Esophagus squamous epithelium (tissue), 5 donors: ENCODE results near the gene AP3B2. TPM values are rescaled to one million over a fixed set of nuclear protein-coding genes. Genes with fewer than 3 reads are reported as not detected.

ENCODE experiments used
- DNase-seq: peaks from one replicate; lab custom pipeline; 2025; lab: John Stamatoyannopoulos, UW
- H3K27ac ChIP-seq, 4 donors: fragments of 200-600 bp; sonication (generic); one replicate each; pipeline ENCODE4 v1.5.1; 2016 to 2019; ENCODE audit warnings: mild to moderate bottlenecking in 1 of 4
- H3K27me3 ChIP-seq, 4 donors: fragments of 200-600 bp; sonication (generic); 1 replicate in 3 of 4; 2 replicates in 1 of 4; pipeline versions ENCODE4 v1.5.1 to v1.6.0; 2017 to 2021; ENCODE audit warnings: antibody characterized with exemption in 1 of 4
- H3K36me3 ChIP-seq, 3 donors: fragments of 200-600 bp; sonication (generic); one replicate each; pipeline ENCODE4 v1.5.1; 2016 to 2019
- H3K4me1 ChIP-seq, 3 donors: fragments of 200-600 bp; sonication (generic); one replicate each; pipeline ENCODE4 v1.5.1; 2017 to 2019
- H3K4me3 ChIP-seq, 4 donors: fragments of 200-600 bp; sonication (generic); 1 replicate in 3 of 4; 2 replicates in 1 of 4; pipeline ENCODE4 v1.5.1; 2016 to 2019; ENCODE audit warnings: mild to moderate bottlenecking in 2 of 4, moderate library complexity in 1 of 4
- H3K9me3 ChIP-seq, 3 donors: fragments of 200-600 bp; sonication (generic); one replicate each; pipeline ENCODE4 v1.5.1; 2016 to 2019
- POLR2A ChIP-seq, 4 donors: fragments of 450-650 bp; IDR thresholded peaks; one replicate each; pipeline ENCODE4 v1.6.1; 2017; ENCODE audit warnings: antibody characterized with exemption in 4 of 4, mild to moderate bottlenecking in 4 of 4, moderate library complexity in 3 of 4
- whole genome bisulfite sequencing, 2 donors: methylation state at CpG; one replicate each; pipeline ENCODE4 v1.1.5; 2018; 5-methylcytosine and 5-hydroxymethylcytosine counted together
- intact Hi-C: fragments of 100-400 bp; cut with DNase I; formaldehyde crosslinking; loops from one replicate; pipeline ENCODE4 v1.15.0; 2022
- total RNA-seq, 4 donors: library from RNA; depleted of rRNA; stranded (reverse); fragments of >200 nt; gene quantifications; one replicate each; pipeline ENCODE4 v1.1.0, GENCODE V29; 2016
- TF ChIP-seq, protein P1 (sequence below), 6 experiments: fragments of 450-650 bp in 4 of 6; fragments of 200-600 bp in 2 of 6; sonication (generic) in 2 of 6; IDR thresholded peaks; one replicate each; pipeline ENCODE4 v1.5.1; 2016 to 2019; ENCODE audit warnings: antibody characterized with exemption in 6 of 6, mild to moderate bottlenecking in 4 of 6, moderate library complexity in 4 of 6
- donor health status: DM: yes; HTN: yes; CAD: no.

AP3B2 gene
- total RNA-seq, 4 donors from 2014 or later, result 0.62 to 3.2 (median 1.7) TPM; not detected in 1

DNA sequence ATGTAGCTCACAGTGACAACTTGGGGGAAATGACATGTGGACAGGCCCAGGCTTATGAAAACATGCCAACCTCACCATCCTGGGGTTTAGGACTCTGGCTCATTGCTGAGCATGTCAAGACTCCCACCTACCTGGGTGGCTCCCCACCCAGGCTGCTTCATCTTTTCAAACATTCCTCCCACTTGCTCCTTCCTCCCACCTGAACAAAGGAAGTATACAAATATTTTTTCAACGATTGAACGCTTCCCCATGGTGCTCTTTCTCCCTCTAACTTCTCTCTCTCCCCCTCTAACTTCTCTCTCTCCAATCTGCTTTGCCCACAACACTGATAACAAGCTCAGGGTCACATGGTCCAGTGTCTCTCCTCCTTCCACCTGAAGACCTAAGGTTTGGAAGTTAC, 34.8 kb downstream of the AP3B2 start:
- no peak overlapping the region for H3K4me3 ChIP-seq
- WGBS, 2 donors, result 34 to 62% methylated on average over 2 of the region's 2 CpGs
- no peak overlapping the region for H3K27ac ChIP-seq
- peaks cover 0 to 2% (median under 1%) of the 10 kb centered on the region in 3 donors for H3K4me1 ChIP-seq
- H3K27me3 ChIP-seq, result peaks cover 0 to 11% (median 0%) of the 10 kb centered on the region in 4 donors
- TF ChIP-seq, protein P1, sequence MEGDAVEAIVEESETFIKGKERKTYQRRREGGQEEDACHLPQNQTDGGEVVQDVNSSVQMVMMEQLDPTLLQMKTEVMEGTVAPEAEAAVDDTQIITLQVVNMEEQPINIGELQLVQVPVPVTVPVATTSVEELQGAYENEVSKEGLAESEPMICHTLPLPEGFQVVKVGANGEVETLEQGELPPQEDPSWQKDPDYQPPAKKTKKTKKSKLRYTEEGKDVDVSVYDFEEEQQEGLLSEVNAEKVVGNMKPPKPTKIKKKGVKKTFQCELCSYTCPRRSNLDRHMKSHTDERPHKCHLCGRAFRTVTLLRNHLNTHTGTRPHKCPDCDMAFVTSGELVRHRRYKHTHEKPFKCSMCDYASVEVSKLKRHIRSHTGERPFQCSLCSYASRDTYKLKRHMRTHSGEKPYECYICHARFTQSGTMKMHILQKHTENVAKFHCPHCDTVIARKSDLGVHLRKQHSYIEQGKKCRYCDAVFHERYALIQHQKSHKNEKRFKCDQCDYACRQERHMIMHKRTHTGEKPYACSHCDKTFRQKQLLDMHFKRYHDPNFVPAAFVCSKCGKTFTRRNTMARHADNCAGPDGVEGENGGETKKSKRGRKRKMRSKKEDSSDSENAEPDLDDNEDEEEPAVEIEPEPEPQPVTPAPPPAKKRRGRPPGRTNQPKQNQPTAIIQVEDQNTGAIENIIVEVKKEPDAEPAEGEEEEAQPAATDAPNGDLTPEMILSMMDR (IDR thresholded peaks at IDR 0.05), result no peak
- no peak for TF ChIP-seq POLR2A (IDR thresholded peaks at IDR 0.05)
- DNase-seq, result no peak
- H3K9me3 ChIP-seq, result no peaks in the 10 kb centered on the region
- H3K36me3 ChIP-seq, result no peaks in the 10 kb centered on the region
- intact Hi-C loops, result no loop called here

DNA sequence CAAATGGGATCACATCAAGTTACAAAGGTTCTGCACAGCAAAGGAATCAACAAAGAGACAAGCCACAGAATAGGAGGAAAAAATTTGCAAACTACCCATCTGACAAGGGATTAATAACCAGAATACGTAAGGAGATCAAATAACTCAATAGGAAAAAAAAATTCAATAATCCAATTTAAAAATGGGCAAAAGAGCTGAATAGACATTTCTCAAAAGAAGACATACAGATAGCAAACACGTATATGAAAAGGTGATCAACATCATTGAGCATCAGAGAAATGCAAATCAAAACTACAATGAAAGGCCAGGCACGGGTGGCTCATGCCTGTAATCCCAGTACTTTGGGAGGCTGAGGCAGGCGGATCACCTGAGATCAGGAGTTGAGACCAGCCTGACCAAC, 39.0 kb downstream of the AP3B2 start:
- no peak for TF ChIP-seq POLR2A (IDR thresholded peaks at IDR 0.05)
- TF ChIP-seq, protein P1 (IDR thresholded peaks at IDR 0.05), result no peak
- intact Hi-C loops, result no loop called here
- H3K4me1 ChIP-seq, result no peaks in the 10 kb centered on the region

DNA sequence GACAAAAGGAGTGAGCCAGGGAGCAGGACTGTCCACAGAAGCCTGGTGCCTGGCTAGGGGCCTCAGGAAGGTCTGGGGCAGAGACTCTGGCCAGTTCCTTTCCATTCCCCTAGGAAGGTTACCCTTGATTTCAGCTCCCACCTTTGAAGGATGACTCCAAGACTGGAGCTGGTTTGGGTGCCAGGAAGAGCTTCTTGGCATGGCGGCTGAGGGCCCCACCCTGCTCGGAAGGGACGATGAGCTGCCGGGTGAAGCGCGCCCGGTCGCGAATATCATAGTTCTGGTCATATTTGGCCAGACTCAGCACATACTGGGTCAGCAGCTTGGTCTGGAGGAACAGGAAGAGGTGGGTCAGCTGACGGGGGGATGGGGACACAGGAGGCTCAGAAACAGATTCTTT, 43.1 kb downstream of the AP3B2 start:
- TF ChIP-seq, protein P1 (IDR thresholded peaks at IDR 0.05), result no peak
- no peak for TF ChIP-seq POLR2A (IDR thresholded peaks at IDR 0.05)
- intact Hi-C loops, result no loop called here
- no peaks in the 10 kb centered on the region for H3K9me3 ChIP-seq
- no peak overlapping the region for H3K4me3 ChIP-seq
- no peaks in the 10 kb centered on the region for H3K36me3 ChIP-seq
- H3K4me1 ChIP-seq, result no peaks in the 10 kb centered on the region
- WGBS, 2 donors, result 90 to 94% methylated on average over 2 to 10 of the region's 10 CpGs
- no peak for DNase-seq
- no peak overlapping the region for H3K27ac ChIP-seq
- H3K27me3 ChIP-seq, result peaks cover 0 to 5% (median 0%) of the 10 kb centered on the region in 4 donors

More for the DNA sequence above, 39.0 kb downstream of the AP3B2 start:
- WGBS, 2 donors, result 82 to 89% methylated on average over 4 of the region's 4 CpGs
- Histone ChIP-seq H3K27me3 (no peaks in the 10 kb centered on the region), H3K9me3 (no peaks in the 10 kb centered on the region), H3K27ac (no peak overlapping the region), H3K36me3 (no peaks in the 10 kb centered on the region), H3K4me3 (no peak overlapping the region)
- DNase-seq, result no peak

DNA sequence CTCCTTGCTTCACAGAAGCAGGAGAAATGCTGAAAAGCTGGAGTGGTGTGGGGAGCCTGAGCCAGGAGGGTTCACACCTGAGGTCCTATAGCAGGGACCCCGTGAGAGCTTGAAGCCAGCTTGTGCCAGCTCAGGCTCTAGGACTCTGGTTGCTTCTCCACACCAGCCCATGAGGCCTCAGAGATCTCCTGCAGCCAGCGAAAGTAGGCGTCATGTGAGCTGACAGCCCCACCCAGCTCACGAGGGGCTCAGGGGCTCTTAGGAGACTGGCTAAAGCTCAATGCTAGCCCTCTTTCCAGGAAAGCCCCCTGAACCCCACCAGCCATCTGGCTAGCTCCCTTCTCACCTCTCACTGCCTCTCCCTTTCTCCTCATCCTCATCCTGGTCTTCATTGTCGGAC, 45.7 kb downstream of the AP3B2 start:
- H3K27me3 ChIP-seq, result peaks cover 0 to 5% (median 0%) of the 10 kb centered on the region in 4 donors
- intact Hi-C loops, result no loop called here
- no peak for DNase-seq
- H3K9me3 ChIP-seq, result no peaks in the 10 kb centered on the region
- TF ChIP-seq, protein P1 (IDR thresholded peaks at IDR 0.05), result no peak
- TF ChIP-seq POLR2A (IDR thresholded peaks at IDR 0.05), result no peak
- WGBS, 2 donors, result 69 to 88% methylated on average over 4 to 5 of the region's 5 CpGs
- H3K36me3 ChIP-seq, result no peaks in the 10 kb centered on the region
- H3K27ac ChIP-seq, result no peak overlapping the region
- no peaks in the 10 kb centered on the region for H3K4me1 ChIP-seq
- no peak overlapping the region for H3K4me3 ChIP-seq

DNA sequence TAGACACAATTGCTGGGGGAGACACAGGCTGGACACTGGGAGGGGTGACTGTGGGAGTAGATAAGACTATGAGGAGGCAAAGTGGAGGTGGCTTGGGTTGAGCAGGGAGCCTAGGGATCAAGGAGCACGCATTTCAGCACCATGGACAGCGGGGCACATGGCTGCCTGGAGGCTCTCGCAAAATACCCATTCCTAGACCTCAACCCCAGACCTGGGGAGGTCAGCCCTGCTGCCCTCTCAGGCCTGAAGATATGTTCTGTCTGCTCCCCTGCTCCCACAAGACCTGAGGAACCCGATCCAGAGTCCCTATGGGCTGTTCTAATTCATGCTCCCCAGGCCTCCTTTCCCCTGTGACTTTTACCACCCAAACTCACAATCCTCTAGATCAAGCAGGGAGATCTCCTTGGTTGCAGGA, 46.5 kb downstream of the AP3B2 start:
- Histone ChIP-seq H3K36me3 (no peaks in the 10 kb centered on the region), H3K4me3 (no peak overlapping the region), H3K27me3 (peaks cover 0 to 5% (median 0%) of the 10 kb centered on the region in 4 donors), H3K4me1 (no peaks in the 10 kb centered on the region), H3K27ac (no peak overlapping the region), H3K9me3 (no peaks in the 10 kb centered on the region)
- DNase-seq, result no peak
- intact Hi-C loops, result no loop called here
- WGBS, 2 donors, result 9 to 26% methylated on average over 3 to 4 of the region's 4 CpGs
- TF ChIP-seq, protein P1 (IDR thresholded peaks at IDR 0.05), result no peak
- no peak for TF ChIP-seq POLR2A (IDR thresholded peaks at IDR 0.05)
